KMS-11 (cell line): ENCODE data around the gene INPP5D.
A peak's percentile ranks its signal among the peaks of the same experiment; 100 is the strongest.

Experiments used
- H2AFZ ChIP-seq: fragments of 200-600 bp; sonication (generic); 2 replicates; pipeline ENCODE4 v1.6.1; 2016; ENCODE audit warnings: antibody characterized with exemption, mixed run types, low read depth
- H3K27ac ChIP-seq: fragments of 200-600 bp; sonication (generic); 2 replicates; pipeline ENCODE4 v1.6.1; 2016; ENCODE audit warnings: mild to moderate bottlenecking, mixed run types
- H3K27me3 ChIP-seq: fragments of 200-600 bp; sonication (generic); 2 replicates; pipeline ENCODE4 v1.6.1; 2017; ENCODE audit warnings: mild to moderate bottlenecking, low read depth, mixed run types, moderate library complexity; ENCODE audit not compliant: insufficient read depth
- H3K36me3 ChIP-seq: fragments of 200-600 bp; sonication (generic); 2 replicates; pipeline ENCODE4 v1.6.1; 2017; ENCODE audit warnings: mild to moderate bottlenecking, mixed run types; ENCODE audit not compliant: insufficient read depth
- H3K4me1 ChIP-seq: fragments of 200-600 bp; sonication (generic); 2 replicates; pipeline ENCODE4 v1.6.1; 2016; ENCODE audit warnings: mild to moderate bottlenecking, low read depth, mixed run types; ENCODE audit not compliant: poor library complexity, severe bottlenecking
- H3K4me2 ChIP-seq: fragments of 200-600 bp; sonication (generic); 2 replicates; pipeline ENCODE4 v1.7.0; 2016; ENCODE audit warnings: mild to moderate bottlenecking, mixed run types
- H3K4me3 ChIP-seq: fragments of 200-600 bp; sonication (generic); IDR thresholded peaks from 2 replicates; pipeline ENCODE4 v1.6.1; 2017; ENCODE audit warnings: low read depth, low read length, mixed read lengths; ENCODE audit not compliant: insufficient read depth
- H3K79me2 ChIP-seq: fragments of 200-600 bp; sonication (generic); 2 replicates; pipeline ENCODE4 v1.6.1; 2016; ENCODE audit warnings: low read depth, mixed run types; ENCODE audit not compliant: insufficient read depth
- H3K9ac ChIP-seq: fragments of 200-600 bp; sonication (generic); 2 replicates; pipeline ENCODE4 v1.6.1; 2016; ENCODE audit warnings: mild to moderate bottlenecking, mixed run types
- H4K20me1 ChIP-seq: fragments of 200-600 bp; sonication (generic); 2 replicates; pipeline ENCODE4 v1.6.1; 2016; ENCODE audit warnings: mild to moderate bottlenecking, mixed run types; ENCODE audit not compliant: insufficient read depth
- TF ChIP-seq, protein P1 (sequence below): fragments of 200-600 bp; sonication (generic); conservative IDR thresholded peaks from 2 replicates; pipeline ENCODE4 v1.6.1; 2017; ENCODE audit warnings: low read depth, mild to moderate bottlenecking, antibody characterized with exemption, low read length, moderate library complexity, mixed read lengths

Gene INPP5D

DNA sequence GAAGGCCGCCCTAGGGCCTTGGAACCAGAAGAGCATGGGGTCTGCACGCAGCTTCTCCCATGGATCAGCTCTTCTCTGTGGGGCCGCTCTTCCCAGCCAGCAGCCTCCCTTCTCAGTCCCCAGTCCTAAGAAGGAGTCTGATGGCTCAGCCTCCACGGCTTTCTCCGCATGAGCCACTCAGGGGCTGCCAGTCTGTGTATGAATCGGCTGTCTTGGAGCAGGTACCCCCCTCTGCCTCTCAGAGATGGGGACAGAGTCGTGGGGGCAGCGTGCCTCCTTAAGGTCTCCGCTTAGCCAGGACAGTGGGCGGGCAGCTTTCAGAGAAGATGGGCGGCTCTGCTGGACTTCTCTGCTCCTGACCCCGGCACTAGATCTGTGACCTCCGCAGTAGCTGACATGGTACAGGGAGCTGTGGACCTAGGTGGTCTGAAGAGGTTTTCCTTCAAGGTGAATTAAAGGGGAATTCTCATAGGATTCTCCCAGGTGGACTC is 21.6 kb downstream of the INPP5D start:
- Histone ChIP-seq H3K9ac (peak overlapping the region; percentile 44; the same call in 1 of the 2 replicates), H3K27me3 (no peaks in the 10 kb centered on the region), H3K4me2 (peak overlapping the region; percentile 94), H3K79me2 (0 out of 2 replicates have a peak, but pooled peaks cover 12% of the 10 kb centered on the region), H3K36me3 (no peaks in the 10 kb centered on the region; the same call in 1 of the 2 replicates), H3K27ac (peak overlapping the region; percentile 90; the same call in 1 of the 2 replicates), H3K4me3 (no peak overlapping the region), H4K20me1 (no peaks in the 10 kb centered on the region), H2AFZ (peak overlapping the region; percentile 48; the same call in 1 of the 2 replicates), H3K4me1 (peaks cover 64% of the 10 kb centered on the region)
- TF ChIP-seq, protein P1, sequence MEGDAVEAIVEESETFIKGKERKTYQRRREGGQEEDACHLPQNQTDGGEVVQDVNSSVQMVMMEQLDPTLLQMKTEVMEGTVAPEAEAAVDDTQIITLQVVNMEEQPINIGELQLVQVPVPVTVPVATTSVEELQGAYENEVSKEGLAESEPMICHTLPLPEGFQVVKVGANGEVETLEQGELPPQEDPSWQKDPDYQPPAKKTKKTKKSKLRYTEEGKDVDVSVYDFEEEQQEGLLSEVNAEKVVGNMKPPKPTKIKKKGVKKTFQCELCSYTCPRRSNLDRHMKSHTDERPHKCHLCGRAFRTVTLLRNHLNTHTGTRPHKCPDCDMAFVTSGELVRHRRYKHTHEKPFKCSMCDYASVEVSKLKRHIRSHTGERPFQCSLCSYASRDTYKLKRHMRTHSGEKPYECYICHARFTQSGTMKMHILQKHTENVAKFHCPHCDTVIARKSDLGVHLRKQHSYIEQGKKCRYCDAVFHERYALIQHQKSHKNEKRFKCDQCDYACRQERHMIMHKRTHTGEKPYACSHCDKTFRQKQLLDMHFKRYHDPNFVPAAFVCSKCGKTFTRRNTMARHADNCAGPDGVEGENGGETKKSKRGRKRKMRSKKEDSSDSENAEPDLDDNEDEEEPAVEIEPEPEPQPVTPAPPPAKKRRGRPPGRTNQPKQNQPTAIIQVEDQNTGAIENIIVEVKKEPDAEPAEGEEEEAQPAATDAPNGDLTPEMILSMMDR, result no peak

DNA sequence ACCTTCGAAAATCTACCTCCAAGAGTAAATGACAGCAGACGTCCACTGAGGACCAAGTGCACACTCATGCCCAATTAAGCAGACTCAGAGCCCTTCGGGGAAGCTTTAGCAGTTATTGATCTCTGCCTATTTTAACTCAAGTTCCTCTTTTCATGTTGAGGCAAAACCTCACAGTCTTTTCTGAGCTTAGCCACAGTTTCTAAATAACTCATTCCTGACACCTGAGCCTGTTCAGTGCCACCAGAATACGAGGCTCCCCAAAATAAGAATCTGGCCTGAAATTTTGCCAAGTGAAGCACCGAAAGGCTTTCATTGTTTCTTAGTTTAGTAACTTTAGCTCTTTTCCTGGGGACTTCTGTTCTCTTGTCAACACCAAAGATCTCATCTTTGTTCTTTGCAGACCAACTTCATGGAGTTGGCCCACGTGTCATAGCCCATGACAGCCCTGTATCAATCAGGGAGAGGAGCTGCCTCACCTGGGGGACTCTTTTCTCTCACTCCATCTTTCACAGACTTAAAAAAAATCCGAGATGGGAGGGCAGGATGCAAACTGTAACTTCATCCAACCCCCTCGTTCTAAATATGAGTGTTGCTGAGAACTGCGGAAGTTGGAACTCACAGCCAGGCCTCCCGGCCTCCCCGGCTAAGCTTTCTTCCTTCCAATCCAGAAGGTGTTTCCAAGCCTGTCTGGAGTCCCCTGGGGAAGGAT is 22.2 kb downstream of the INPP5D start:
- Histone ChIP-seq H3K9ac (peak overlapping the region; percentile 44), H2AFZ (peak overlapping the region; percentile 48), H3K36me3 (no peaks in the 10 kb centered on the region), H3K27me3 (no peaks in the 10 kb centered on the region), H3K27ac (peak overlapping the region; percentile 90), H3K79me2 (0 out of 2 replicates have a peak, but pooled peaks cover 12% of the 10 kb centered on the region), H3K4me3 (no peak overlapping the region), H3K4me1 (peaks cover 67% of the 10 kb centered on the region), H4K20me1 (no peaks in the 10 kb centered on the region), H3K4me2 (peak overlapping the region; percentile 94)
- TF ChIP-seq, protein P1, result no peak

- Histone ChIP-seq H3K4me2 (peak overlapping the region; percentile 94), H4K20me1 (no peaks in the 10 kb centered on the region), H3K36me3 (no peaks in the 10 kb centered on the region), H3K27ac (peak overlapping the region; percentile 90), H2AFZ (peak overlapping the region; percentile 48), H3K4me1 (peaks cover 72% of the 10 kb centered on the region), H3K9ac (peak overlapping the region; percentile 44), H3K79me2 (0 out of 2 replicates have a peak, but pooled peaks cover 12% of the 10 kb centered on the region), H3K27me3 (no peaks in the 10 kb centered on the region), H3K4me3 (no peak overlapping the region)
- TF ChIP-seq, protein P1, result no peak
These were observed 23.0 kb downstream of the INPP5D start for GRCh38 chr2:233082931-233083755.

GRCh38 chr2:233083782-233084181 is 23.6 kb downstream of the INPP5D start:
- no peak overlapping the region for H3K4me3 ChIP-seq
- no peak overlapping the region; the same call in 1 of the 2 replicates for H2AFZ ChIP-seq
- 0 out of 2 replicates have a peak, but pooled peaks cover 12% of the 10 kb centered on the region for H3K79me2 ChIP-seq
- no peaks in the 10 kb centered on the region for H4K20me1 ChIP-seq
- H3K27me3 ChIP-seq, result no peaks in the 10 kb centered on the region
- no peaks in the 10 kb centered on the region for H3K36me3 ChIP-seq
- no peak overlapping the region; the same call in 1 of the 2 replicates for H3K9ac ChIP-seq
- H3K4me1 ChIP-seq, result peaks cover 72% of the 10 kb centered on the region
- peak overlapping the region; percentile 94 for H3K4me2 ChIP-seq
- peak overlapping the region; percentile 90 for H3K27ac ChIP-seq
- TF ChIP-seq, protein P1, result no peak
